ENCODE measurements around the gene ITPK1. TPM values are rescaled to one million over a fixed set of nuclear protein-coding genes. Genes with fewer than 3 reads are reported as not detected.

ITPK1 gene
- total RNA-seq, 1 donor from 2014 or later: 30.5 TPM

DNA sequence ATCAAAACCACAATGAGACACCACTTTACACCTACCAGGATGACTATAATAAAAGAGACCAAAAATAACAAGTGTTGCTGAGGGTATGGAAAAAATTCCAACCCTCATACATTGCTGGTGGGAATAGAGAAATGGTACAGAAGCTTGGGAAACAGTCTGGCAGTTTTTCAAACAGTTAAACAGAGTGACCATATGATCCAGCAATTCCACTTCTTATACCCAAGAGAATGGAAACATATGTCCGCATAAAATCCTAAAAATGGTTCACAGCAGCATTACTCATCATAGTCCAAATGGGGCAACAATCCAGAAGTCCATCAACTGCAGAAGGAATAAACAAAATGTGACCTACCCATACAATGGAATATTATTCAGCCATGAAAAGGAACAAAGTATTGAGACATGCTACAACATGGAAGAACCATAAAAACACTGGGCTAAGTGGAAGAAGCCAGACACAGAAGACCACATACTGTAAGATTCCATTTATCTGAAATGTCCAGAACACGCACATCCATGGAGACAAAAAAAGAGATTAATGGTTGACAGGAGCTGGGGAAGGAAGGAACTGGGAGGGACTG is 148.3 kb downstream of the ITPK1 start:
- H3K4me1 Mint-ChIP-seq: peaks cover 8% of the 10 kb centered on the region
- peaks cover 6% of the 10 kb centered on the region for H3K36me3 Mint-ChIP-seq
- H3K9me3 Mint-ChIP-seq: peaks cover 21% of the 10 kb centered on the region
- H3K27me3 Mint-ChIP-seq (ENCODE audit: low read depth): no peaks in the 10 kb centered on the region
- H3K27ac Mint-ChIP-seq: no peak overlapping the region
- TF ChIP-seq, protein P1, sequence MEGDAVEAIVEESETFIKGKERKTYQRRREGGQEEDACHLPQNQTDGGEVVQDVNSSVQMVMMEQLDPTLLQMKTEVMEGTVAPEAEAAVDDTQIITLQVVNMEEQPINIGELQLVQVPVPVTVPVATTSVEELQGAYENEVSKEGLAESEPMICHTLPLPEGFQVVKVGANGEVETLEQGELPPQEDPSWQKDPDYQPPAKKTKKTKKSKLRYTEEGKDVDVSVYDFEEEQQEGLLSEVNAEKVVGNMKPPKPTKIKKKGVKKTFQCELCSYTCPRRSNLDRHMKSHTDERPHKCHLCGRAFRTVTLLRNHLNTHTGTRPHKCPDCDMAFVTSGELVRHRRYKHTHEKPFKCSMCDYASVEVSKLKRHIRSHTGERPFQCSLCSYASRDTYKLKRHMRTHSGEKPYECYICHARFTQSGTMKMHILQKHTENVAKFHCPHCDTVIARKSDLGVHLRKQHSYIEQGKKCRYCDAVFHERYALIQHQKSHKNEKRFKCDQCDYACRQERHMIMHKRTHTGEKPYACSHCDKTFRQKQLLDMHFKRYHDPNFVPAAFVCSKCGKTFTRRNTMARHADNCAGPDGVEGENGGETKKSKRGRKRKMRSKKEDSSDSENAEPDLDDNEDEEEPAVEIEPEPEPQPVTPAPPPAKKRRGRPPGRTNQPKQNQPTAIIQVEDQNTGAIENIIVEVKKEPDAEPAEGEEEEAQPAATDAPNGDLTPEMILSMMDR (IDR thresholded peaks at IDR 0.05; ENCODE audit: unreplicated experiment): no peak
- DNase-seq (ENCODE audit: low spot score in 2 of 2, unreplicated experiment in 2 of 2): no peak
- H3K4me3 Mint-ChIP-seq: no peak overlapping the region

DNA sequence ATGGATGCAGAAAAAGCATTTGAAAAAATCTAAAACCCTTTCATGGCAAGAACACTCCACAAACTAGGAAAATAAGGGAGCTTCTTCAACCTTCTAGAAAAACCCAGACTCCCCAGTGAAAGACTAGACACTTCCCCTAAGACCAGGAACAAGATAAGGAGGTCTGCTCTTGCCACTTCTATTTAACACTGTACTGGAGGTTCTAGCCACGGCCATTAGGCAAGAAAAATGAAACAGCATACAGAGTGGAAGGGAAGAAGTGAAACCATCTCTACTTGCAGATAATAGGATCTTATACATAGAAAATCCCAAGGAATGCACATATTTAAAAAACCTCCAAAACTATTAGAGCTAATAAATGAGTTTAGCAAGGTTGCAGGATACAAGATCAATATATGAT is 150.4 kb downstream of the ITPK1 start:
- peaks cover 9% of the 10 kb centered on the region for H3K36me3 Mint-ChIP-seq
- TF ChIP-seq, protein P1 (IDR thresholded peaks at IDR 0.05; ENCODE audit: unreplicated experiment): no peak
- DNase-seq (ENCODE audit: low spot score in 2 of 2, unreplicated experiment in 2 of 2): no peak
- H3K9me3 Mint-ChIP-seq: peaks cover 21% of the 10 kb centered on the region
- H3K27me3 Mint-ChIP-seq (ENCODE audit: low read depth): no peaks in the 10 kb centered on the region
- H3K4me3 Mint-ChIP-seq: no peak overlapping the region
- peaks cover 8% of the 10 kb centered on the region for H3K4me1 Mint-ChIP-seq
- no peak overlapping the region for H3K27ac Mint-ChIP-seq

DNA sequence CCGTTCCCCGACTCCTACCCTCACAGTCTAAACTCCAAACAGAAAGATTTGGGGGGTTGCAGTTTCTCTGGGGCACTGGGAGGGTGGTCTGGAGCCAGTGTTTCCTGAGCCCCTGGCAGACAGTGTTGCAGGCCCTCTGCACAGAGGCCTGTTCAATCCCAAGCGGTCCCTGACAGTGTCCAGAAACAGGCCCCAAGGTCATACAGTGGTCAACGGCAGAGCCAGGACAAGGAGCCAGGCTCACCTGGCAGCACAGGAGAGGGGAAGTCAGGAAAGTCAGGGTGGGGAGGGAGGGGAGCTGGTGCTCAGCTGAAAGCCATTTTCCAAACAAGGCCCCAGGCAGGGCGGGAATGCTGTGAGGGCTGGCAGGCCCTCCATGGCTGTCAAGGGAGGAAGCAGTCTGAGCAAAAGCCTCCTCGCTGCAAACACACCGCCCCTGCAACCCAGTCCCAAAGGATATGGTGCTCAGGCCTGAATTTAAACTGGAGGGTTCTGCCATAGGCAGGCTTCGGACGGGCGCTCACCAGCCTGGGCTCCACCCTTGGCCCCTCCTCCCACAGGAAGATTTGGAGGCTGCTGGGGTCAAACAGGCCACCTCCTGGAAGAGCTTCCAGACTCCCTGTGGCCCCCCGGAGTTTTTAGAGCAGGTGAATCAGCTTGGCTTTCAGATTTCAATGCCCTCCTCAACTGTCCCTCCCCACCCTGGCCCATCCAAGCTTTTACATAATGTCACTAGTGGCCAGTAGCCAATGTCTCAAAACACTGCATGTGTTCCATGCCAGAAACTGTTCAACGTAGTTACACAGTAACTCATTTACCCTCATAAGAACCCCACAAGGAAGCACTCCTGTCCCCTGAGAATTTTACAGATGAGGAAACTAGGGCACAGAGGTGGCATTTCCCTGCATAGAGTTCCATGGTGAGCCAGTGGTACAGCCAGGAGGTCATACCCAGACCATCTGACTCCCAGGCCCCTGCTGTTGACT is 151.3 kb downstream of the ITPK1 start:
- H3K9me3 Mint-ChIP-seq: peaks cover 21% of the 10 kb centered on the region
- H3K36me3 Mint-ChIP-seq: peaks cover 9% of the 10 kb centered on the region

DNA sequence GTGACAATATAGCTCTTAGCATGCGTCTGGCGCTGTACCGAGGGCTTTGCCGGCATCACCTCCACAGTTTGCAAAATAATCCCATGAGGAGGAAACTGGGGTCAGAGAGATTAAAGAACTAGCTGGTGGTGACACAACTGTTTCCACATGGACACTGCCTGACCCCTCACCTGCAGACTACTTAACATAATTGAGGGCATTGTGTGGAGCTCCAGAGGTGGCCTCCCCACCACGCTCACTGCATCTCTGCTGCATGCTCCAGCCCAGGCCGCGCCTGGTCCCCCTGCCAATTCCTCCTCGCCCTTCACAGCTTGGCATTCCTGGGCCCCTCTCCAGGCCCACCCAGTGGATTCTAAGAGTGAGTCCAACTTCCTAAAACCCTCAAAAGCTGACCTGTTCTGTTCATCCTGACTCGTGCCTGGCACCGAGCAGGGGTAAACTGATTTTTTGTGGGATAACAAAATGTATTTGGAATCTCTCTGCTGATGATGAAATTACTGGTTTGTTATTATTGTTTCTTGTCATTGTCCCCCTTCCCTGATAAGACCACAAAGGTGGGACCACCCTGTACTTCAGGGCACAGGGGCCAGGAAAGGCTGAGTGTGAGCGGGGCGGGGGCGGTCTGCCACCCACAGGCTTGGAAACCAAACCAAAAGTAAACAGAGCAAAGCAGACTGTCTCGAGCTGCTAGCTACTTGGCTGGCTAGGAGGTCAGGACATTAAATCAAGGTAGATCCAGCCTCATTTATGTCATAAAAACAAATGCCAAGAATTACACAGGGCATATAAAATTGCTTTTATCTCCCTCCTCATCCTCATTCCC is 152.2 kb downstream of the ITPK1 start:
- Mint-ChIP-seq H3K36me3 (peaks cover 9% of the 10 kb centered on the region), H3K9me3 (peaks cover 21% of the 10 kb centered on the region), H3K4me3 (no peak overlapping the region), H3K27me3 (ENCODE audit: low read depth) (no peaks in the 10 kb centered on the region), H3K27ac (peak overlapping the region; percentile 82), H3K4me1 (peaks cover 14% of the 10 kb centered on the region)
- DNase-seq (ENCODE audit: low spot score in 2 of 2, unreplicated experiment in 2 of 2): no peak
- TF ChIP-seq, protein P1 (IDR thresholded peaks at IDR 0.05; ENCODE audit: unreplicated experiment): no peak

More for the DNA sequence above, 151.3 kb downstream of the ITPK1 start:
- DNase-seq (ENCODE audit: low spot score in 2 of 2, unreplicated experiment in 2 of 2): no peak
- H3K27ac Mint-ChIP-seq: peak overlapping the region; percentile 53
- H3K27me3 Mint-ChIP-seq (ENCODE audit: low read depth): no peaks in the 10 kb centered on the region
- TF ChIP-seq, protein P1 (IDR thresholded peaks at IDR 0.05; ENCODE audit: unreplicated experiment): no peak
- no peak overlapping the region for H3K4me3 Mint-ChIP-seq
- peaks cover 11% of the 10 kb centered on the region for H3K4me1 Mint-ChIP-seq

DNA sequence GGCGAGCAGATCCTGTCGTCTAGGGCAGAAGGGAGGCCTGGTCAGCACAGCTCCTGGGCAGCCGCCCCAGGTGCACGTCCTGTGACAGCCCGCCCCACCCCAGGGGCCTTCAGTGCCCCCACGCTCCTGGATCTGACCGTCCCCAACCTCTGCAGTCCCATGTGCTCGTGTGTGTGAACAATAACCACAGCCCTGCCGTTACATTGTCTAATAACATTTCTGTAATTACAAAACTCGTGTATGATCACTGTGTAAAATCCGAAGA is 153.0 kb downstream of the ITPK1 start:
- H3K9me3 Mint-ChIP-seq: peaks cover 20% of the 10 kb centered on the region
- H3K36me3 Mint-ChIP-seq: peaks cover 9% of the 10 kb centered on the region
- no peak overlapping the region for H3K4me3 Mint-ChIP-seq
- no peak for DNase-seq (ENCODE audit: low spot score in 2 of 2, unreplicated experiment in 2 of 2)
- TF ChIP-seq, protein P1 (IDR thresholded peaks at IDR 0.05; ENCODE audit: unreplicated experiment): no peak
- no peaks in the 10 kb centered on the region for H3K27me3 Mint-ChIP-seq (ENCODE audit: low read depth)
- H3K27ac Mint-ChIP-seq: no peak overlapping the region
- peaks cover 14% of the 10 kb centered on the region for H3K4me1 Mint-ChIP-seq

Data from mesothelial cell of epicardium (in vitro differentiated cells).